ENCODE measurements around the gene C1QTNF8.

The C1QTNF8 gene

GRCh38 chr16:1097800-1098199, 1.8 kb upstream of the C1QTNF8 start:
- Mint-ChIP-seq H3K27me3 (ENCODE audit: low read depth) (peaks cover 3% of the 10 kb centered on the region), H3K4me1 (no peaks in the 10 kb centered on the region), H3K4me3 (no peak overlapping the region), H3K9me3 (no peaks in the 10 kb centered on the region), H3K27ac (no peak overlapping the region), H3K36me3 (ENCODE audit: low read depth) (no peaks in the 10 kb centered on the region)
- TF ChIP-seq CTCF (IDR thresholded peaks at IDR 0.05; ENCODE audit: unreplicated experiment in 3 of 3), result no peak

GRCh38 chr16:1097156-1097555, 1.1 kb upstream of the C1QTNF8 start:
- Mint-ChIP-seq H3K9me3 (no peaks in the 10 kb centered on the region), H3K27ac (no peak overlapping the region), H3K27me3 (ENCODE audit: low read depth) (peaks cover 3% of the 10 kb centered on the region), H3K36me3 (ENCODE audit: low read depth) (no peaks in the 10 kb centered on the region), H3K4me1 (peaks cover under 1% of the 10 kb centered on the region), H3K4me3 (no peak overlapping the region)
- TF ChIP-seq CTCF (IDR thresholded peaks at IDR 0.05; ENCODE audit: unreplicated experiment in 3 of 3), result no peak

DNA sequence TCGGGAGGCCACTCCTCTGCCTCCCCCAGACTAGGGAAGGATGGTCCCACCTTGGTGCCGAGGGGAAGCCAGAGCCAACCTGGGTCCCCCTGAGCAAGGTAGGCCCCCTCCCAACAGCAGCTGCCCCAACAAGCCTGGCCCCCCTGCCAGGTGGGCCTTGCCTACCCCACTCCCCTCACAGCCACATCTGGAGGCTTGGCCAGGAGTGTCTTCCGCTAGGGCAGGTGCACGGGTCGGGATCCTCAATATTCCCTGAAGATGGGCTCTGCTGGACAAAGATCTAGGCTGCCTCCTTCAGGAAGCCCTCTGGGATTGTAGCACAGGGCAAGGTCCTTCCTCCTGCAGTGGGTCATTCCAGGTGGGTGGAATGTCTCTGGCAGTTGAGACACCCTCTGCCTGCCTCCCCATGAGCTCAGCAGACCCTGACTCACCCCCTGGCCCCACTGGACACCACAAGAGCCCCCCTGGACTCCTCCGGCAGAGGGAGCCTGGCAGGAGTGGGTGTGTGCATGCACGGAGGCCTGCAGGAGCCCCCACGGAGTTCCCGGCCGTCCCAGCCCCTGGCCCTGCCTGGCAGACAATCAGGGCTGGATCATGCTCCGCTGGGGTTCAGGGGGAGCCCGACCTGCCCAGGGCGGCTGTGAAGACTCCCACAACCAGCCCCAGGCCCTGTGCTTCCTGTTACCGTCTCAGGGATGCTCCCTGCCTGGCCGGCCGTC, 435 bp downstream of the C1QTNF8 start:
- H3K4me1 Mint-ChIP-seq, result peaks cover 8% of the 10 kb centered on the region
- TF ChIP-seq CTCF (IDR thresholded peaks at IDR 0.05; ENCODE audit: unreplicated experiment in 3 of 3), result no peak
- H3K4me3 Mint-ChIP-seq, result no peak overlapping the region
- no peaks in the 10 kb centered on the region for H3K9me3 Mint-ChIP-seq
- no peak overlapping the region for H3K27ac Mint-ChIP-seq
- H3K27me3 Mint-ChIP-seq (ENCODE audit: low read depth), result no peaks in the 10 kb centered on the region
- no peaks in the 10 kb centered on the region for H3K36me3 Mint-ChIP-seq (ENCODE audit: low read depth)

- H3K9me3 Mint-ChIP-seq, result no peaks in the 10 kb centered on the region
- peaks cover 8% of the 10 kb centered on the region for H3K4me1 Mint-ChIP-seq
- H3K27me3 Mint-ChIP-seq (ENCODE audit: low read depth), result no peaks in the 10 kb centered on the region
- H3K36me3 Mint-ChIP-seq (ENCODE audit: low read depth), result no peaks in the 10 kb centered on the region
- H3K4me3 Mint-ChIP-seq, result no peak overlapping the region
- no peak for TF ChIP-seq CTCF (IDR thresholded peaks at IDR 0.05; ENCODE audit: unreplicated experiment in 3 of 3)
- H3K27ac Mint-ChIP-seq, result no peak overlapping the region
Measured at GRCh38 chr16:1094601-1095449, 1.2 kb downstream of the C1QTNF8 start.

DNA sequence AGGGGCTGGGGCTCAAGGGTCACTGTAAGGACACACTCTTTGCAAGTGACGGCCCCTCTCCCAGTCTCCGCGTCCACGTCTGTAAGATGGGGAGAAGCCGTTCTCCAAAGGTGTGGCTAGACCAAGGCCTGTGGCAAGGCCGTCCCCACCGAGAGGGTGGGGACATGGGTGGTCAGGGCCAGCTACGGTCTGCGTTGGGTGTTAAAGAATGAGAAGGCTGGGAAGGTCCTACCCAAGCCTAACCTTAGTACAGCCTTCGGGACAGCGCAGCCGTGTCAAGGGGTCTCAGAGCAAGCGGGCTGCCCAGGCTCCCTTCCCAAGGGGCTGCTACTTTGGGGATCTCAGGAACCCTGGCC, 1.9 kb downstream of the C1QTNF8 start:
- Mint-ChIP-seq H3K4me3 (no peak overlapping the region), H3K27ac (no peak overlapping the region), H3K9me3 (no peaks in the 10 kb centered on the region), H3K27me3 (ENCODE audit: low read depth) (no peaks in the 10 kb centered on the region), H3K4me1 (peaks cover 8% of the 10 kb centered on the region), H3K36me3 (ENCODE audit: low read depth) (no peaks in the 10 kb centered on the region)
- TF ChIP-seq CTCF (IDR thresholded peaks at IDR 0.05; ENCODE audit: unreplicated experiment in 3 of 3), result no peak

All from nephron (organoid).